A549 (cell line): ENCODE data around the gene SBNO2. TPM values are rescaled to one million over a fixed set of nuclear protein-coding genes. Genes with fewer than 3 reads are reported as not detected.

Source experiments
- ATAC-seq, 2 experiments: fragments of 200-7000 bp in 1 of 2; fragments of >200 bp in 1 of 2; cut with Nextera tagmentation in 1 of 2; cut with Tn5 transposase in 1 of 2; 3 replicates each; pipeline versions ENCODE4 v1.8.0 to v1.9.1; 2018 to 2020; ENCODE audit warnings: mild to moderate bottlenecking in 1 of 2, moderate library complexity in 1 of 2
- CTCF ChIA-PET: fragments of 300-600 bp; sonication (Branson Sonifier 250); formaldehyde crosslinking; extraction: SDS; loops from one replicate; lab custom pipeline; 2021; ENCODE audit warnings: antibody characterized with exemption, inconsistent platforms; lab: Yijun Ruan, JAX
- POLR2A ChIA-PET: fragments of 350-600 bp; formaldehyde crosslinking; extraction: SDS; loops from one replicate; lab custom pipeline; 2021; ENCODE audit warnings: antibody characterized with exemption, inconsistent platforms; lab: Yijun Ruan, JAX
- DNase-seq, 2 experiments: peaks; one replicate each; pipeline versions ENCODE4 v3.0.0 to v3.0.0-alpha.2; 2011 to 2016; ENCODE audit warnings: low read depth in 1 of 2, low spot score in 1 of 2
- FAIRE-seq: peaks from 2 replicates; lab custom pipeline; 2011; peaks lifted over from hg19 to GRCh38; lab: Jason Lieb, UNC
- H3K27ac ChIP-seq, 2 experiments: fragments of >200 bp; sonication (Bioruptor Twin); formaldehyde crosslinking; 3 replicates each; pipeline ENCODE4 v1.5.1; 2016 to 2017
- H3K4me1 ChIP-seq: fragments of >200 bp; sonication (Bioruptor Twin); formaldehyde crosslinking; 3 replicates; pipeline ENCODE4 v1.6.1; 2016
- H3K4me2 ChIP-seq: fragments of >200 bp; sonication (Bioruptor Twin); formaldehyde crosslinking; 3 replicates; pipeline ENCODE4 v1.6.1; 2016
- H3K4me3 ChIP-seq: fragments of >200 bp; sonication (Bioruptor Twin); formaldehyde crosslinking; 3 replicates; pipeline ENCODE4 v1.5.1; 2016
- H3K9me3 ChIP-seq: fragments of >200 bp; sonication (Bioruptor Twin); formaldehyde crosslinking; 3 replicates; pipeline ENCODE4 v1.6.1; 2016
- BCL3 ChIP-seq: fragments of >200 bp; sonication (Bioruptor Twin); formaldehyde crosslinking; IDR thresholded peaks from 3 replicates; pipeline ENCODE4 v1.6.1; 2016
- CBX2 ChIP-seq: fragments of 200-600 bp; sonication (generic); IDR thresholded peaks from 2 replicates; pipeline ENCODE4 v1.6.1; 2016; ENCODE audit warnings: low read depth, mild to moderate bottlenecking, borderline replicate concordance
- CEBPB ChIP-seq, 2 experiments: fragments of >200 bp in 1 of 2; sonication (Bioruptor Twin) in 1 of 2; formaldehyde crosslinking in 1 of 2; IDR thresholded peaks; 2 replicates each; pipeline ENCODE4 v1.6.1; 2012 to 2016
- CHD2 ChIP-seq: fragments of 150-350 bp; IDR thresholded peaks from 2 replicates; pipeline ENCODE4 v1.6.1; 2014; ENCODE audit warnings: low read length; ENCODE audit not compliant: partially characterized antibody
- FOSB ChIP-seq: fragments of 250-450 bp; sonication (Bioruptor Pico); IDR thresholded peaks from 2 replicates; pipeline ENCODE4 v1.5.0; 2020; ENCODE audit warnings: mild to moderate bottlenecking, moderate library complexity
- GATA3 ChIP-seq: IDR thresholded peaks from 2 replicates; pipeline ENCODE4 v1.6.1; 2012; ENCODE audit warnings: borderline replicate concordance
- HOXB13 ChIP-seq: fragments of 250-450 bp; sonication (Bioruptor Pico); IDR thresholded peaks from 2 replicates; pipeline ENCODE4 v1.5.0; 2020; ENCODE audit warnings: low read depth, mild to moderate bottlenecking, moderate library complexity
- JUN ChIP-seq, 2 experiments: fragments of >200 bp; sonication (Bioruptor Twin); formaldehyde crosslinking; IDR thresholded peaks; 2 replicates in 1 of 2; 3 replicates in 1 of 2; pipeline ENCODE4 v1.6.1; 2016 to 2017
- MAFK ChIP-seq: fragments of 450-650 bp; IDR thresholded peaks from 2 replicates; pipeline ENCODE4 v1.6.1; 2014; ENCODE audit not compliant: partially characterized antibody
- MAZ ChIP-seq: fragments of 150-350 bp; IDR thresholded peaks from 2 replicates; pipeline ENCODE4 v1.6.1; 2014; ENCODE audit warnings: antibody characterized with exemption, low read depth, low read length, borderline replicate concordance
- MYC ChIP-seq: IDR thresholded peaks from 2 replicates; pipeline ENCODE4 v1.6.1; 2012; ENCODE audit warnings: mild to moderate bottlenecking, inconsistent platforms, low read length, improper control_type of control experiment, borderline replicate concordance
- NFE2L2 ChIP-seq: fragments of 150-350 bp; conservative IDR thresholded peaks from 2 replicates; pipeline ENCODE4 v1.6.1; 2014; ENCODE audit warnings: low read length
- NR3C1 ChIP-seq: fragments of >200 bp; sonication (Bioruptor Twin); formaldehyde crosslinking; IDR thresholded peaks from 3 replicates; pipeline ENCODE4 v1.6.1; 2017
- POLR2A ChIP-seq: IDR thresholded peaks from 2 replicates; pipeline ENCODE4 v1.6.1; 2012; ENCODE audit warnings: mild to moderate bottlenecking, low read length
- REST ChIP-seq: fragments of 200-600 bp; sonication (generic); IDR thresholded peaks from 2 replicates; pipeline ENCODE4 v1.6.1; 2016; ENCODE audit warnings: antibody characterized with exemption, mild to moderate bottlenecking, moderate library complexity
- ZFP36 ChIP-seq: fragments of 450-650 bp; IDR thresholded peaks from 2 replicates; pipeline ENCODE4 v1.6.1; 2014; ENCODE audit warnings: borderline replicate concordance; ENCODE audit not compliant: partially characterized antibody
- ZSCAN20 ChIP-seq: fragments of 250-450 bp; sonication (Bioruptor Pico); IDR thresholded peaks from 2 replicates; pipeline ENCODE4 v1.8.0; 2022; ENCODE audit warnings: mild to moderate bottlenecking, moderate library complexity
- WGBS: methylation state at CpG from one replicate; pipeline ENCODE4 v1.1.6; 2017; ENCODE audit errors: missing lambda C conversion rate; 5-methylcytosine and 5-hydroxymethylcytosine counted together
- polyA plus RNA-seq, 4 experiments: library from polyadenylated mRNA; depleted of rRNA in 3 of 4; stranded (reverse); fragments of >200 nt; fragmentation: RNase III in 1 of 4; extraction: RNeasy Plus Mini Kit Qiagen cat#74134 plus additional on column Dnase treatment in 1 of 4; gene quantifications; 2 replicates in 3 of 4; 3 replicates in 1 of 4; pipeline ENCODE4 v1.2.3, GENCODE V29; 2011 to 2017
- TF ChIP-seq, protein P1 (sequence below): IDR thresholded peaks from 2 replicates; pipeline ENCODE4 v1.6.1; 2012

Gene SBNO2
- polyA plus RNA-seq, 2 of the 4 experiments (the other 2 are of a cell fraction): 6.8 to 27.0 TPM

DNA sequence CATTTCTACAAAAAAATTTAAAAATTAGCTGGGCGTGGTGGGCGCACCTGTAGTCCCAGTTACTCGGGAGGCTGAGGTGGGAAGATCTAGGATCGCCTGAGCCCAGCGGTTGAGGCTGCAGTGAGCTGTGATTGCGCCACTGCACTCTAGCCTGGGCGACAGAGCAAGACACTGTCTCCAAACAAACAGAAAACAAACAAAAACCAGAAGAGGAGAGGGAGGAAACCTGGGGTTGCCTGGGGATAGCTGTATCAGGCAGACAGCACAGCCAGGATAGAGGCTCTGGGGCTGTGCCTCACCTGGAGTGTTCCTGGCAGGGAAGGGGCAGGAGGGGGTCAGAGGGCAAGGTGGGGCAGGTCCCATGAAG is 76.3 kb downstream of the SBNO2 start:
- 40% methylated on average over 7 of the region's 7 CpGs for WGBS
- DNase-seq (peak in 1 of 2 experiments; percentile 68), ATAC-seq (peak; percentile 11 to 23; a peak in 5 of 6 replicates), FAIRE-seq (no peak)
- H3K4me2 ChIP-seq: peak overlapping the region; percentile 64
- CTCF ChIA-PET: interaction anchor here (0.9 to 1.9 kb wide), 5 partner anchors 14 to 143 kb away, joined by 3 to 6 read pairs (median 4); no protein-coding TSS in a partner anchor
- H3K9me3 ChIP-seq: peaks cover 13% of the 10 kb centered on the region
- TF ChIP-seq HOXB13 (CRISPR knock-in tag): no peak
- peak; percentile 28 to 90; a peak in 3 of 4 replicates for TF ChIP-seq CEBPB (IDR thresholded peaks at IDR 0.05)
- TF ChIP-seq MAFK: no peak
- H3K4me3 ChIP-seq: no peak overlapping the region
- peak overlapping the region; percentile 86 to 90 for H3K27ac ChIP-seq
- peaks cover 49% of the 10 kb centered on the region for H3K4me1 ChIP-seq
- POLR2A ChIA-PET: no interaction called here

DNA sequence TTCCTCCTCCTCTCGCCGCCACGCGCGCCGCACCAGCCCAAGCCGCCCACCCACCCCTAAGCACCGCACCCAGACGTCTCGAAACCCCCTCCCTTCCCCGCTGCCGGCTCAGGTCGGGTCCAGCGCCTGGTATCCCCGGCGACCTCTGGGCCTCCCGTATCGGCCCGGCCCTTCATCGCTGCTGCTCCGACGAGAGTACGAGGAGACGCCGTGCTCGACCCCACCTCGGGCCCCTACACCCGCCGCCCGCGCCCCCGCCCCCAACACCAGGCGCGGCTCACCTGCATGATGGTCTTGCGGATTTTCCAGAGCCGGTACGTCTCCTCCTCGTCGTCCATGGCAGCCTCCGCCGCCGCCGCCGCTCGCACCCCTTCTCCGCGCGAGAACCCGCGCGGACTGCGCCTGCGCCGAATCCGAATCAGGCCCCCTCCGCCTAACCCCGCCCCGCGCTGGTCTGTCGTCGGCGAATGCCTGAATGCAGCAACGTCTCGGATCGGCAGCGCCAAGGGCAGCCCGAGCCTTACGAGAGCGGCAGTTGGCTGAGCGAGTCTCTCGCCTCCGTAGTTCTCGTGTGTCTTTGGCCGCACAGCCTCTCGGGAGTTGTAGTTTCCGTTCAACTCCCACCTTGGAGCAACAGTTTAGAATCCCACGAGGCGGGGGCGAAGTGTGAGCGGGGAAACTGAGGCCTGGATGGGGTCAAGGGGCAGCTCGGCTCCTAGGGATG is 78.9 kb downstream of the SBNO2 start, which contains the start of gene POLR2E:
TSS of gene POLR2E (minus strand) at position 398 of the 724 bp plus-strand sequence. CDS start at position 338, 60 bp downstream.
- H3K9me3 ChIP-seq: peaks cover 9% of the 10 kb centered on the region; the same call in 2 of the 3 replicates
- peaks cover 34% of the 10 kb centered on the region for H3K4me1 ChIP-seq
- H3K4me2 ChIP-seq: peak within 1 kb of the TSS; percentile 93
- DNase-seq: peak; percentile 79 to 97
- CTCF ChIA-PET: interaction anchor here (1.4 to 2.5 kb wide), 3 partner anchors 19 to 172 kb away, joined by 3 to 10 read pairs (median 3); no protein-coding TSS in a partner anchor
- TF ChIP-seq POLR2A (peak; percentile 83), CBX2 (no peak), MAZ (0 out of 2 replicates have a peak, but pooled peaks have one; percentile 48), MYC (no peak), JUN (IDR thresholded peaks at IDR 0.05) (peak; percentile 70 to 91; a peak in 3 of 5 replicates), NR3C1 (no peak), ZFP36 (no peak), REST (peak; percentile 81), ZSCAN20 (CRISPR knock-in tag) (no peak), GATA3 (0 out of 2 replicates have a peak, but pooled peaks have one; percentile 13), BCL3 (0 out of 3 replicates have a peak, but pooled peaks have one; percentile 26), CHD2 (peak; percentile 86), NFE2L2 (no peak), FOSB (CRISPR knock-in tag) (no peak)
- TF ChIP-seq, protein P1, sequence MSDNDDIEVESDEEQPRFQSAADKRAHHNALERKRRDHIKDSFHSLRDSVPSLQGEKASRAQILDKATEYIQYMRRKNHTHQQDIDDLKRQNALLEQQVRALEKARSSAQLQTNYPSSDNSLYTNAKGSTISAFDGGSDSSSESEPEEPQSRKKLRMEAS: peak; percentile 63
- H3K4me3 ChIP-seq: peak within 1 kb of the TSS; percentile 80
- FAIRE-seq: peak; percentile 72
- ATAC-seq: peak; percentile 91 to 93
- 1% methylated on average over 10 of the region's 81 CpGs for WGBS
- POLR2A ChIA-PET: interaction anchor here (0.6 to 1.3 kb wide), 5 partner anchors 9 to 20 kb away, joined by 3 to 6 read pairs (median 4); partner anchors contain the start of gene GPX4
- peak within 1 kb of the TSS; percentile 84 to 97 for H3K27ac ChIP-seq
